GM18858 (cell line): ENCODE results near the gene BTK.
"Not testable (repeated sequence)": the region's sequence is repeated elsewhere in the genome, so short reads cannot be mapped to it uniquely, and the experiment has no call there.

Experiments
- ATAC-seq: cut with Tn5 transposase; IDR thresholded peaks from one replicate; pipeline ENCODE4 v1.9.1; 2021; ENCODE audit not compliant: unreplicated experiment

BTK gene

GRCh38 chrX:101347859-101348451 is 38.0 kb downstream of the BTK start:
- ATAC-seq = no peak

GRCh38 chrX:101337776-101338271 is 48.2 kb downstream of the BTK start:
- ATAC-seq = no peak

- ATAC-seq = not testable (repeated sequence)
These were observed 51.7 kb downstream of the BTK start for GRCh38 chrX:101334310-101334709.

- ATAC-seq = not testable (repeated sequence)
These were observed 59.4 kb downstream of the BTK start for GRCh38 chrX:101326600-101326999.

GRCh38 chrX:101303790-101304189 is 82.2 kb downstream of the BTK start:
- no peak for ATAC-seq
